Muscle layer of duodenum (tissue), 2 donors: ENCODE results near the gene SLC34A1.

Experiments used
- H3K27ac ChIP-seq: one replicate; pipeline ENCODE4 v1.7.0; 2013; ENCODE audit warnings: mild to moderate bottlenecking, low read length
- H3K27me3 ChIP-seq: one replicate; pipeline ENCODE4 v1.7.0; 2013; ENCODE audit warnings: low read depth, mild to moderate bottlenecking, control low read depth, low read length
- H3K36me3 ChIP-seq, 2 donors: one replicate each; pipeline ENCODE4 v1.7.0; 2013; ENCODE audit warnings: low read length in 2 of 2, control low read depth in 1 of 2, mild to moderate bottlenecking in 1 of 2; ENCODE audit not compliant: insufficient read depth in 2 of 2, control insufficient read depth in 1 of 2
- H3K4me1 ChIP-seq, 2 donors: one replicate each; pipeline ENCODE4 v1.7.0; 2013; ENCODE audit warnings: low read length in 2 of 2, mild to moderate bottlenecking in 2 of 2, control low read depth in 1 of 2, moderate library complexity in 1 of 2; ENCODE audit not compliant: insufficient read depth in 2 of 2, control insufficient read depth in 1 of 2
- H3K4me3 ChIP-seq, 2 donors: one replicate each; pipeline ENCODE4 v1.7.0; 2013; ENCODE audit warnings: low read length in 2 of 2, low read depth in 1 of 2, mild to moderate bottlenecking in 1 of 2
- H3K9me3 ChIP-seq, 2 donors: one replicate each; pipeline ENCODE4 v1.7.0; 2013; ENCODE audit warnings: low read length in 2 of 2, control low read depth in 1 of 2, mild to moderate bottlenecking in 1 of 2; ENCODE audit not compliant: control insufficient read depth in 1 of 2
- donor health status: healthy.

SLC34A1 gene

GRCh38 chr5:177346820-177347219 lies 37.4 kb upstream of the SLC34A1 start:
- Histone ChIP-seq H3K27ac (no peak overlapping the region), H3K4me1 (peaks cover 6 to 36% of the 10 kb centered on the region in 2 donors), H3K9me3 (no peaks in the 10 kb centered on the region), H3K36me3 (peaks cover 16% of the 10 kb centered on the region in 2 donors), H3K27me3 (no peaks in the 10 kb centered on the region), H3K4me3 (no peak overlapping the region)

GRCh38 chr5:177347699-177348098 lies 36.5 kb upstream of the SLC34A1 start:
- Histone ChIP-seq H3K4me1 (peaks cover 6 to 42% of the 10 kb centered on the region in 2 donors), H3K27ac (no peak overlapping the region)

GRCh38 chr5:177349362-177349647 lies 34.9 kb upstream of the SLC34A1 start:
- no peaks in the 10 kb centered on the region for H3K9me3 ChIP-seq
- no peak overlapping the region for H3K27ac ChIP-seq
- H3K27me3 ChIP-seq, result no peaks in the 10 kb centered on the region
- H3K4me1 ChIP-seq, result peaks cover 6 to 42% of the 10 kb centered on the region in 2 donors
- peaks cover 16% of the 10 kb centered on the region in 2 donors for H3K36me3 ChIP-seq
- no peak overlapping the region for H3K4me3 ChIP-seq

More at GRCh38 chr5:177347699-177348098, 36.5 kb upstream of the SLC34A1 start:
- no peak overlapping the region for H3K4me3 ChIP-seq
- H3K36me3 ChIP-seq, result peaks cover 16% of the 10 kb centered on the region in 2 donors
- H3K9me3 ChIP-seq, result no peaks in the 10 kb centered on the region
- no peaks in the 10 kb centered on the region for H3K27me3 ChIP-seq

GRCh38 chr5:177349762-177350161 lies 34.5 kb upstream of the SLC34A1 start:
- H3K36me3 ChIP-seq, result peaks cover 16% of the 10 kb centered on the region in 2 donors

GRCh38 chr5:177350776-177351391 lies 33.4 kb upstream of the SLC34A1 start:
- H3K4me3 ChIP-seq, result peak overlapping the region; percentile 100
- H3K9me3 ChIP-seq, result no peaks in the 10 kb centered on the region
- no peaks in the 10 kb centered on the region for H3K27me3 ChIP-seq
- peaks cover 16% of the 10 kb centered on the region in 2 donors for H3K36me3 ChIP-seq
- peak overlapping the region; percentile 93 for H3K27ac ChIP-seq
- H3K4me1 ChIP-seq, result peaks cover 6 to 42% of the 10 kb centered on the region in 2 donors

More at GRCh38 chr5:177349762-177350161, 34.5 kb upstream of the SLC34A1 start:
- no peaks in the 10 kb centered on the region for H3K9me3 ChIP-seq
- peaks cover 6 to 42% of the 10 kb centered on the region in 2 donors for H3K4me1 ChIP-seq
- H3K4me3 ChIP-seq, result peak overlapping the region; percentile 100
- no peak overlapping the region for H3K27ac ChIP-seq
- no peaks in the 10 kb centered on the region for H3K27me3 ChIP-seq

GRCh38 chr5:177351392-177352329 lies 32.6 kb upstream of the SLC34A1 start, which contains the start of gene LMAN2:
Gene LMAN2 (minus strand): TSS chr5:177351668. CDS start chr5:177351647, 21 bp downstream.
- Histone ChIP-seq H3K4me3 (peak within 1 kb of the TSS; percentile 100), H3K36me3 (peaks cover 13 to 16% of the 10 kb centered on the region in 2 donors), H3K27ac (peak within 1 kb of the TSS; percentile 93), H3K4me1 (peaks cover 6 to 42% of the 10 kb centered on the region in 2 donors), H3K9me3 (no peaks in the 10 kb centered on the region), H3K27me3 (no peaks in the 10 kb centered on the region)

- no peaks in the 10 kb centered on the region for H3K9me3 ChIP-seq
- peaks cover 6 to 32% of the 10 kb centered on the region in 2 donors for H3K4me1 ChIP-seq
- H3K27me3 ChIP-seq, result no peaks in the 10 kb centered on the region
- H3K36me3 ChIP-seq, result peaks cover 6 to 16% of the 10 kb centered on the region in 2 donors
- no peak overlapping the region for H3K27ac ChIP-seq
- H3K4me3 ChIP-seq, result no peak overlapping the region
These were observed 31.1 kb upstream of the SLC34A1 start for GRCh38 chr5:177353093-177353492.

GRCh38 chr5:177354256-177354655 lies 30.0 kb upstream of the SLC34A1 start:
- Histone ChIP-seq H3K9me3 (no peaks in the 10 kb centered on the region), H3K4me3 (no peak overlapping the region), H3K27ac (no peak overlapping the region), H3K36me3 (peaks cover 2 to 9% of the 10 kb centered on the region in 2 donors), H3K27me3 (no peaks in the 10 kb centered on the region), H3K4me1 (peaks cover 6 to 24% of the 10 kb centered on the region in 2 donors)

GRCh38 chr5:177354711-177355110 lies 29.5 kb upstream of the SLC34A1 start:
- no peak overlapping the region for H3K27ac ChIP-seq

GRCh38 chr5:177355162-177355867 lies 28.9 kb upstream of the SLC34A1 start:
- H3K27me3 ChIP-seq, result no peaks in the 10 kb centered on the region
- no peaks in the 10 kb centered on the region for H3K36me3 ChIP-seq
- H3K4me1 ChIP-seq, result peaks cover 5 to 14% of the 10 kb centered on the region in 2 donors
- H3K9me3 ChIP-seq, result no peaks in the 10 kb centered on the region
- H3K27ac ChIP-seq, result no peak overlapping the region
- no peak overlapping the region for H3K4me3 ChIP-seq

More at GRCh38 chr5:177354711-177355110, 29.5 kb upstream of the SLC34A1 start:
- H3K4me3 ChIP-seq, result no peak overlapping the region
- no peaks in the 10 kb centered on the region for H3K27me3 ChIP-seq
- H3K9me3 ChIP-seq, result no peaks in the 10 kb centered on the region
- H3K36me3 ChIP-seq, result peaks cover 0 to 5% of the 10 kb centered on the region in 2 donors
- H3K4me1 ChIP-seq, result peaks cover 6 to 20% of the 10 kb centered on the region in 2 donors

GRCh38 chr5:177355868-177356168 lies 28.4 kb upstream of the SLC34A1 start:
- Histone ChIP-seq H3K4me3 (no peak overlapping the region), H3K9me3 (no peaks in the 10 kb centered on the region), H3K27ac (no peak overlapping the region), H3K4me1 (peaks cover under 1 to 9% of the 10 kb centered on the region in 2 donors), H3K27me3 (no peaks in the 10 kb centered on the region), H3K36me3 (no peaks in the 10 kb centered on the region)
